GM10266 (cell line): ENCODE results near the gene FAM131C.
A peak's percentile ranks its signal among the peaks of the same experiment; 100 is the strongest.

ENCODE experiments used
- DNase-seq: peaks from one replicate; pipeline ENCODE4 v3.0.0; 2012; ENCODE audit errors: extremely low spot score
- CTCF ChIP-seq: IDR thresholded peaks from 2 replicates; pipeline ENCODE4 v1.5.1; 2012; ENCODE audit warnings: mild to moderate bottlenecking, low read depth; ENCODE audit not compliant: control insufficient read depth, insufficient read depth; ENCODE audit errors: missing control alignments

Gene FAM131C

GRCh38 chr1:16009678-16010077 is 63.8 kb downstream of the FAM131C start:
- DNase-seq = no peak
- TF ChIP-seq CTCF = no peak

- TF ChIP-seq CTCF = peak; percentile 93
- peak; percentile 72 for DNase-seq
These were observed 64.4 kb downstream of the FAM131C start for GRCh38 chr1:16009030-16009460.
